NCI-H1417 treated with DMSO at 0.1 percent for 48 hours (cell line): ENCODE results near the gene KCNJ6.
"Not testable (repeated sequence)": the region's sequence is repeated elsewhere in the genome, so short reads cannot be mapped to it uniquely, and the experiment has no call there.

Experiments used
- DNase-seq: peaks from one replicate; lab custom pipeline; 2025; lab: John Stamatoyannopoulos, UW

Gene KCNJ6, protein sequence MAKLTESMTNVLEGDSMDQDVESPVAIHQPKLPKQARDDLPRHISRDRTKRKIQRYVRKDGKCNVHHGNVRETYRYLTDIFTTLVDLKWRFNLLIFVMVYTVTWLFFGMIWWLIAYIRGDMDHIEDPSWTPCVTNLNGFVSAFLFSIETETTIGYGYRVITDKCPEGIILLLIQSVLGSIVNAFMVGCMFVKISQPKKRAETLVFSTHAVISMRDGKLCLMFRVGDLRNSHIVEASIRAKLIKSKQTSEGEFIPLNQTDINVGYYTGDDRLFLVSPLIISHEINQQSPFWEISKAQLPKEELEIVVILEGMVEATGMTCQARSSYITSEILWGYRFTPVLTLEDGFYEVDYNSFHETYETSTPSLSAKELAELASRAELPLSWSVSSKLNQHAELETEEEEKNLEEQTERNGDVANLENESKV

GRCh38 chr21:37916310-37917051 lies at the start of gene KCNJ6:
Gene KCNJ6 (minus strand): TSS chr21:37916457. CDS start chr21:37840682, 75,775 bp downstream.
- DNase-seq = peak; percentile 28

DNA sequence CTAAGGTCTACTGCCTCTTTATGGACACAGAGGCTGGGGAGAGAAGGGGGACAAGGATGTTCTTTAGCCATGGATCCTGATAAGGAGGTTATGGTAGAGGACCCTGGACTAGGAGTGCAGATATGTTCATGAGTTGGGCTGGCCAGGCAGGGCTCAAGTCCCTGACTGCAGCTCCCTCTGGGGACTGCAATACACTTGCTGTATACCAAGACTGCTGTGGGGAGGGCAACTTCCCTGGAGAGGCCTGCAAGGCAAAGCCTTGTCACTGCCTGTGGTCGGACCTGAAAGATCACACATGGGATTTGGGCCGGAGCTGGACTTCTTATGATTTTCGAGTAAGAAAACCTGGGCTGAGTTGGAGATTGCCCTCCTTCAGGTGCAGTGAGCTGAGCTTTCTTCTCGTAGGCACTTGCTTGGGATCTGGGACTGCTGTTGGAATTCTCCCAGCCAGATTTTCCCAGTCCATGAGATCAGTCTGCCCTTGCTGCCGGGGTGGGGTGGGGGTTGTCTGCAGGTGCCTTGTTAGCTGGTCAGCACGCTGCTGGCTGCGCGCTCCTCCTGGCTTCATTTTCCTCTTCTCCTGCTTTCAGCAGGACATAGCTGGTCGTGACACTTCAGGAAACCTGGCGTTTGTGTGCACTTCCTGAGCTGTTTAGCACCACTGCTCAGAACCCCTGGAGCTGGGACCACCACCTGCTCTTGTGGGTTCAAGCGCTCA lies 49.0 kb upstream of the KCNJ6 start:
- DNase-seq = no peak

DNA sequence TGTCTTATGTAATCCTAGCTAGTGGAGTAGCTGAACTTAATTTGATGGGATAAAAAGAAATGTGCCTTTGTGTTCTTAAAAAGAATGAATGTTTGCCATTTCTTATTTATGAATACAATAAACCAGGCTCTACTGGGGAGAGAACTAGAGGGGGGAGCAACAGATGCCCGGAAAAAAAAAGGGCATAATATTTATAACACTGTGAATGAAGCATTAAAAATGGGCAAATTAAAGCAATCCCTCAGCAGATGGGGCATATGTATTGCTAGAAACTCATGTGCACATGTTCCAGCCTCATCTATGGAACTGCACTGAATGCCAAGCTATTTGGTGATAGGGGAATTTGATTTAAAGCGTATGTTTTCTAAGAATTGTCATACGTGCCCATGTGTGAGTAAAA lies 42.3 kb upstream of the KCNJ6 start:
- no peak for DNase-seq

DNA sequence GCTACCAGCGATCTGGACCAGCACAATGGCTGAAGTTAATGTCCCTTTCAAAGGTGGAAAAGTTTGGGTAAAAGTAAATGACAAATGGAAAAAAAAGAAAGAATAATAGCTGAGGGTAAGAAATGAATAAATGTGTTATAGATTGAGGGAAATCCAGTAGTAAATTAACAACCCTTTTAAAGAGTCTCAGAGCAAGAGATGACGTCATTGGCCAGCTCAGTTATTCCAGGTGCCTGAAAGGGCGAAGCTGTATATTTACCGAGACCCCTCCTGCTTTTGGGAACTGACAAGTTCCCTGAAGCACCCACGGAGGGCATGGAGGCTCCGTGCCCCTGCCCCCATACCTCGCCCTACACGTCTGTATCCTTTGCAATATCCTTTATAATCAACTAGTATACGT lies 40.5 kb upstream of the KCNJ6 start:
- DNase-seq = no peak

DNA sequence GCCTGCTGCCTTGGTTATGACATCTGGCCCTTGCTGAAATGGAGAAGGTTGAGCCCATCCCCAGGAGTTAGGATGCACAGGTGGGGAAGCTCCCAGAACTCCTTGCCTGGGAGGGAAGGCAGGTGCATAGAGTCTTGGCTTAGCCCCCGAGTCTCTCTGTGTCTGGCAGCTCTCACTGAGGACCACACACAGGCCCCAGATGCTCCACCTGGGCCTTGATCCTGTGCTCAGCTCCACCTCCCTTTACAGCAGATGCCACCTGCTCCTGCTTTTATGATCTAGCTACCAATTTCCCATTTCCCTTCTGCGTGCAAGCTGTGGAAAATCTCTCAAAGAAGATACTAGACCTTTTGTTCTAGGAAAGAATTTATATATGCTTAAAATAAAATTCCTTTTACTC lies 28.8 kb upstream of the KCNJ6 start:
- DNase-seq = no peak

- DNase-seq = no peak
Observed at GRCh38 chr21:37944496-37944895, 28.2 kb upstream of the KCNJ6 start.

DNA sequence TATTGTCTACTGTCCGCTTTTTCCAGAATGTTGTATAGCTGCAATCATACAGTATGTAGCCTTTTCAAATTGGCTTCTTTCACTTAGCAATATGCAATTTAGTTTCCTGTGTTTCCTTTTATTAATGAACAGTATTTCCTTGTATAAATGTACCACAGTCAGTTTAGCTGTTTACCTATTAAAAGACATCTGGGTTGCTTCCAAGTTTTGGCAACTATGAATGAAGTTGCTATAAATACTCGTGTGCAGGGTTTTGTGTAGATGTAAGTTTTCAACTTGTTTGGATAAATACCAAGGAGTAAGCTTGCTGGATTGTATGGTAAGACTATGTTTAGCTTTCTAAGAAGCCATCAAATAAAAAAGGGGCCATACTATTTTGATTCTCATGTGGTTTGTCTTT lies 24.4 kb upstream of the KCNJ6 start:
- no peak for DNase-seq

- DNase-seq = no peak
Observed at GRCh38 chr21:37939838-37940237, 23.6 kb upstream of the KCNJ6 start.

DNA sequence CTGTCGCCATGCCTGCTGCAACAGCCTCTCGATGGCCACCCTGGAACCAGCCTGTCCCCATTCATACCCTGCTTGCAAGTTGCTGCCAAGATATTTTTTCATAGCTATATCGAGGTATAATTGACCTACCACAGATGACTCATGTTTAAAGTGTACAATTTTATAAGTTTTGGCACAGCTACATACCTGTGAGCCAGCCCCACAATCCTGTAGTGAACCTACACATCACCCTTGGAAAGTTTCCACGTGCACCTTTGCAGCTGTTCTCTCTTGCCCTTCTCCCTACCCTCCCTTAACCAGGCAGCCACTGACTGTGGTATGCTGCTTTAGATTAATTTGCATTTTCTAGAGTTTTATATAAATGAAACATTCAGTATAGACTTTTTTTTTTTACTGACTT lies 23.0 kb upstream of the KCNJ6 start:
- no peak for DNase-seq

DNA sequence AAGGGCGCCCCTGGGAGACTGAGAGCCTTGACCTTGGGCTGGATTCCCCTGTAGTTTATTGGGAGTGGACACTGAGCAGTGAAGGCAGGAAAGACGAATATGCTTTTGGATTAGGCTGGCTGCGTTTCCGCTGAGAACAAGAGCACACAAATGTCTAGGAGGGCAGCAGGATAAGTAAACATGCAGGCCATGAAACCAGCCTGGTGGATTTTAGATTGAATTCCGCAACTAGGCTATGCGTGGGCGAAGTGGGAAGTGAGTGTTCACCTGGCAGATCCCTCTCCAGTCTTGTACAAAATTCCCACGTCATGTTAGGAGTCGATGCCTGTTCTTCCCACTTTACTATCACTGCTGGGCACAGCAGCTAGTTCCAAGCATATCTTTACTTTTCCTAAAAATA lies 21.4 kb upstream of the KCNJ6 start:
- no peak for DNase-seq

DNA sequence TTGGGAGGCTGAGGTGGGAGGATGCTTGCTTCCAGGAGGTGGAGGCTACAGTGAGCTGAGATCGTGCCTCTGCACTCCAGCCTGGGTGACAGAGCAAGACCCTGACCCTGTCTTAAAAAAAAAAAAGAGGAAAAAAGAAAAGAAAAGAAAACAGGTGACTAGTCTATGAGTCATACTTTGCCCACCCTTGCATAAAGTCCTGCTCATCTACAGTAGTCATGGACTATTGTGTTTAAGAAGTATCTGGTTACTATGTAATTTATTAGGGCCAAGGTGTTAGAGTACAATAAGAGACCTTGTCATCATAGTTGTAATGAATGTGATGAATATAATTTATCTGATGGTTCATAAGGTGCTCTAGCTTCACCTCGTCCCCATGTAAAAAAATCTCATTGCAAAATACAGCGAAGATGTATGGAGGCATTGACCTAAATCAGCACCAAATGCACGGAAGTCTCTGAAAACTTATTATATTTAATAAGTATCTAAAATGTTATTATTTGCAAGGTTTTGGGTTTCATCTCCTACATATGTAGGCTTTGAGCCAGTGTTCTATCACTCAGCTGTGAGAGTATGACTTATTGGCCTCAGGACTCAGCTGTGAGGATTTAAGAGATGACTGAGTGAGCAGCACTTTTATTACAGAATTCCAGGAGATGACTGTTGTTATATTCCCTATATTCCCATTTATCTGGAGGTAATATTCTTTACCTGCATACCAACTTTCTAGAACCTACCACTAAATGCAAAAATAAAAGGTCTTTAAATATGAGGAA lies 19.9 kb upstream of the KCNJ6 start:
- no peak for DNase-seq

GRCh38 chr21:37932936-37933335 lies 16.7 kb upstream of the KCNJ6 start:
- DNase-seq = no peak

GRCh38 chr21:37927711-37928110 lies 11.5 kb upstream of the KCNJ6 start:
- DNase-seq = no peak

DNA sequence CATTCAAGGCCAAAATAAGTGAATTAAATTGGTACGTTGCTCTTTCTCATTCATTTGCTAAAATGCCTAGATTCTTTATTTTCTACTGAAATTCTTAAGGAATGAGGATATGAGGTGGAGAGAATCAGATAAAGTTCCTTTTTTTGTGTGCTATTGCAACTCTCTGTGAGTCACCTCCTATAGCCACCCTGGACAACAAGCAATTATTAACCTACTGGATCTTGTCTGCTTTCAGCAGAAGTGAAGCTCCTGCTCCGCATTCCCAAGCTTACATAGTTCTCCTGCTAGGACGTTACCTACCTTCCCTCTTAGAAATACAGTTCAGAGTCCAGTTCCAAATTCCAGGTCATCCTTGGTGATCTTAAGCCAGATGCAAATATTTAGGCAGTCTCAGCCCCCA lies 4.8 kb upstream of the KCNJ6 start:
- DNase-seq = no peak

DNA sequence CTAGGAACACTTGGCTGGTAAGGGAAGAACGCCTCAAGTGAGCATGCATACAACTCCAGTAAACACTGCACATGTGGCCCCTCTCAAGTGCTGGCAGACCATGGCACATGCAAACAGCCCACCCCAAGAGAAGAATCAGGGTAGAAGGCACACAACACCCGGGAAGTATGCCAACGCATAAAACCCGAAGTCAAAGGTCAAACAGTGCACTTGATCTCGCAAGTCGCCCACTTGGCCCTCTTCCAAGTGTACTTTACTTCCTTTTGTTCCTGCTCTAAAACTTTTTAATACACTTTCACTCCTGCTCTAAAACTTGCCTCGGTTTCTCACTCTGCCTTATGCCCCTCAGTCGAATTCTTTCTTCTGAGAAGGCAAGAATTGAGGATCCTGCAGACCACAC lies 4.0 kb upstream of the KCNJ6 start:
- not testable (repeated sequence) for DNase-seq

DNA sequence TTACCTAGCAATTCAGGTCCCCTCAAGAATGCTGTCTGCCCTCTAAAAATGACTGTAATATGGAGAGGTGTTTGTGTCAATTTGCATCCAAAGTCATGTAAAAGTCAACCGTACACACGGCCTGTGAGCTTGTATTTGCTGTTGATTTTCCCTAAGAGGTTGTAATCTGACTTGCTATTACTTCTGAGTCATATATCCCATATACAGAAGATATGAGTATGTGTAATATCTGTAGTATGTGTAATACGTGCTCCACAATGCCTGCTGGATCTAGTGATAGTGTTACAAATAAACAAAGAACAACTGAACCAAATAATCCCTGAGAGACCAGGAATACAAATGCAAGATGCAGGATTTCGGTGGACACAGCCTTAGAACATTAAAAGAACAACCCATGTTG lies 1.4 kb upstream of the KCNJ6 start:
- DNase-seq = no peak

- no peak for DNase-seq
Observed at GRCh38 chr21:37915941-37916309, 332 bp downstream of the KCNJ6 start.

GRCh38 chr21:37915497-37915911 lies 753 bp downstream of the KCNJ6 start:
- no peak for DNase-seq

- DNase-seq = no peak
Observed at GRCh38 chr21:37912616-37913015, 3.6 kb downstream of the KCNJ6 start.

GRCh38 chr21:37909936-37910335 lies 6.3 kb downstream of the KCNJ6 start:
- no peak for DNase-seq

GRCh38 chr21:37908691-37909090 lies 7.6 kb downstream of the KCNJ6 start:
- DNase-seq = no peak

DNA sequence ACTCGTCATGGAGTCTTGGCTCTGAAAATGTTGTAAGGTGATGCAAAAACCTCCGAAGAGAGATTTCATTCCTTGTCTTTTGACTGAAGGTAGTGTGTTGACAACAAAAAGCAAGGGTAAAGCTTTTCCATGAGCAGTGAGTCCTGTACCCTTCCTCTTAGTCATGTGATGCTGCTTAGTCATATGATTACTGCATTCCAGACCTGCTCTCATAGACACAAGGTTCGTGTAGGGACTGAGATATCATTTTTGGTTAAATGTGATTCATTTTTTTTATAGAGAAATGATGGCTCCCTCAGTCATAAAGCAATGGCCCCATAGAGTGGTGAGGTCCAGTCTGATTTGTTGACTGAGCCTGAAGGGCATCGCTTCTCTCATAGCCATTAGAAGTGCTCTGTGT lies 9.2 kb downstream of the KCNJ6 start:
- no peak for DNase-seq
